Dedifferentiated amniotic fluid mesenchymal stem cell (primary cell): ENCODE data around the gene NOL9.
"Not testable (repeated sequence)": the region's sequence is repeated elsewhere in the genome, so short reads cannot be mapped to it uniquely, and the experiment has no call there.

ENCODE experiments used
- DNase-seq: peaks from one replicate; pipeline ENCODE4 v3.0.0-alpha.2; 2016; ENCODE audit errors: extremely low spot score

Gene NOL9

DNA sequence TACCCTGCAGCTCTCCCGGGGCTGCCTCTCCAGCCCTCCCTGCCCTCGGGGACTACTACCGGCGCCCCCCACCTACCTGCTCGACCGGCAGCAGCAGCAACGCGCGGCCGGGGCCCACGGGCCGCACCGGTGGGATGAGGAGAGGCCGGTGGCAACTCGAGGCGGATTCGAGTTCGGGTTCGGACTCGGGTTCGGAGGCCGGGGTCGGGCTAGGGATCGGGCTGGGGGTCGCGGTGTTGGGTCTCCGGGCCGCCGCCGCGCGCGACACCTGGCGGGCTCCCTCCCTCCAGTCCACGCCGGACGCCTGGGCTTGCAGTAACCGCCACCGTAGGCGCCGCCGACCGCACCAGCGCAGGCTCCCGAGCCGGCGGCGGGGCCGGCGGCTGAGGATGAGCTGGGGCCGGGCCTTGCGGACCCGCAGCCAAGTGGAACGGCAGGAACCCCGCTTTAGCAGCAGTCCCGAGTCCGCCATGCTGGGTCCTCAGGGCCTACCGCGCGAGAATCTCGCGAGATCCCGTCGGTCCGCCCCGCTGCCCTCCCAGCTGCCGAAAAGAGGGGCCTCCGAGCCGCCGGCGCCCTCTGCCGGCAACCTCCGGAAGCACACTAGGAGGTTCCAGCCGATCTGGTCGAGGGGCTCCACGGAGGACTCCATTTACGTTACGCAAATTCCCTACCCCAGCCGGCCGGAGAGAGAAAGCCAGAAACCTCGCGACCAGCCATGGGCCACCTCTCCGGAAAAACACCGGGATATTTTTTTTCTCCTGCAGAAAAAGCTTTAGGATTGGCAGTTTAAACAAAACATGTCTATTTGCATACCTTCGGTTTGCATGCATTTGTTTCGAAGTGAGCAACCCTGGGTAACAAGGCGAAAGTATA is at the start of gene NOL9:
NOL9 (minus strand) TSS at position 483 of the 876 bp plus-strand sequence; CDS start at position 472, 11 bp downstream.
- DNase-seq = peak; percentile 89

DNA sequence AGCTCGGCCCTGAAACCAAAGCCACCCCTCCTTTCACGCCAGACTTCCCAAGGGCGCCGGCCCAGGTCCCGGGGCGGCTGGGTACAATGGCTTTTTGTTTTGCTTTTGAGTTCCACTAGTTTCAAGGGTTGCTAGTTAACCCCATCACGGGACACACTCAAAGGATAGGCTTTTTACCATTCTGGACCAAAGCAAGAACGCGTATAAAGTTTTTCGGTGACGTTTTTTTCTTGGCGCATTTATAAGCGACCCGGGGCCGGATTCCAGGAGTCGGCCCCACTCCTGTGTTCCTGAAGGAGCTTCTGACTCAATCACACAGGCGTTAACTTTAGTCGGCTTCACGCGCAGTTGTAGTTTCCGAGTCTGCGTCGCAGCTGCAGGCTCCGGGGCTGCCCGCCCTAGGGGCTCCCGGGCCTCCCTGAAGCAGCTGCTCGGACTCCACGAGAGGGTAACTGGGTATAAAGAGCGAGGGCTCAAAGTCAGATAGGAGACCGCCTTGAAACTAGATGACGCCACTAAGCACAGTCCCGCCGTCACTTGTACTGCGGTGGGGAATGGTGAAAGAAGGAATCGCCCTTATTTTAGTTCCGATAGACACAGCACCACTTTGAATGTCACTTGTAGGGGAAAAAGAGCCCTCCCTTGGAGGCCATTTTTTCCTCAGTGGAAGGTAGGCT is 49.1 kb upstream of the NOL9 start:
- DNase-seq = no peak

DNA sequence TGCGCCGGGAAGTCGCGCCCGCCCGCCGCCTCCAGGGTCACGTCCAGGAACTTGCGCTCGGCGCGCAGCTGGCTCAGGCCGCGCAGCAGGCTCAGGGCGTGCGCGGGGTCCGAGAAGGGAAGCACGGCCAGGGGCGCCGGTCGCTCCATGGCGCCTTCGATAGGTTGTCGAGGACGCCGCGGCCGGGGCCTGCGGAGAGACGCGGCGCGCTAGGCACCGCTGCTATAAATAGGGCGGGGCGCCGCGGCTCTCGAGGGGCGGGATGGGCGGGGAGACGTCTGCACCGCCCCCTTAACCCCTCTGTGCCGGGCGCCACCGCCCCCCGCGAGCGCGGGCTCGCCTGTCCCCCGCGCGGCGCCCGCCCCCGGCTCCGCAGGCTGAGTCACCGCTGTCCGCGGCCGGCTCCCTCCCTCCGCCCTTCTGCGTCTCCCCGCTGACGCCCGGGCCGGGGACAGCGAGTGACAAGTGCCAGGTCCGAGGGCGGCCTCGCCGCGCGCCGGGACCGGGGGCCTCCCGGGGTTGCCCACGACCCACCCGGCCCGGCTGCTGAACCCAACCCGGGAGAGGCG is 48.4 kb upstream of the NOL9 start, which contains the start of gene KLHL21:
KLHL21 (minus strand) TSS at position 201 of the 569 bp plus-strand sequence; CDS start at position 149, 52 bp downstream.
- DNase-seq = peak; percentile 69

DNA sequence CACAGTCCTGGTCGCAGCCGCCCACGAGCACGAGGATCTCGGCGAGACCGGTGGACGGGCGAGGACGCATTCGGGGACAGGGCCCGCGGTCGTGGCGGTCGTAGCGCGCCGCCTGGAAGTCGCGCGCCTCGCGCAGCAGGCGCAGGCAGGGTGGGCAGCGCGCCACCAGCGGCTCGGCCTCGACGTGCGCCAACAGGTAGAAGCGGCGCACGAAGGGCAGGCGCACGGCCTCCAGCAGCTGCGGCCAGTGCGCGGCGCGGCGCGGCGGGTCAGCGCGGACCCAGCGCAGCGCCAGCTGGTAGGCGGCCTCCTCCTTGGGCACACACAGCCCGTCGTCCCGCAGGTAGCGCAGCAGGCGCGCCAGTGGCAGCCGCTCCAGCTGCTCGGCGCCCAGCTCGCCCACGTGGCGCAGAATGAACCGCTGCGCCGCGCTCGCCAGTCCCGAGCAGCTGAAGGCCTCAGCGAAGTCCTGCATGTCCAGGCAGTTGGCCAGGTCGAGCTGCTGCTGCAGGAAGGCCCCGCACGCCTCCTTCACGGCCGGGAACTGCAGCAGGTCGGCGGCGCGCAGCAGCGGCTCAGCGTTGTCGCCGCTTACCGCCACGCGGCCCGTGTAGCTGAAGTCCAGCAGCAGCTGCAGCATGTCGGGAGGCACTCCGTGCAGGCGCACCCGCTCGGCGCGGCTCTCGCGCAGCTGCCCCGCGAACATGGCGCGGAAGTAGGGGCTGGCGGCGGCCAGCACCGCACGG is 47.8 kb upstream of the NOL9 start:
- no peak for DNase-seq

DNA sequence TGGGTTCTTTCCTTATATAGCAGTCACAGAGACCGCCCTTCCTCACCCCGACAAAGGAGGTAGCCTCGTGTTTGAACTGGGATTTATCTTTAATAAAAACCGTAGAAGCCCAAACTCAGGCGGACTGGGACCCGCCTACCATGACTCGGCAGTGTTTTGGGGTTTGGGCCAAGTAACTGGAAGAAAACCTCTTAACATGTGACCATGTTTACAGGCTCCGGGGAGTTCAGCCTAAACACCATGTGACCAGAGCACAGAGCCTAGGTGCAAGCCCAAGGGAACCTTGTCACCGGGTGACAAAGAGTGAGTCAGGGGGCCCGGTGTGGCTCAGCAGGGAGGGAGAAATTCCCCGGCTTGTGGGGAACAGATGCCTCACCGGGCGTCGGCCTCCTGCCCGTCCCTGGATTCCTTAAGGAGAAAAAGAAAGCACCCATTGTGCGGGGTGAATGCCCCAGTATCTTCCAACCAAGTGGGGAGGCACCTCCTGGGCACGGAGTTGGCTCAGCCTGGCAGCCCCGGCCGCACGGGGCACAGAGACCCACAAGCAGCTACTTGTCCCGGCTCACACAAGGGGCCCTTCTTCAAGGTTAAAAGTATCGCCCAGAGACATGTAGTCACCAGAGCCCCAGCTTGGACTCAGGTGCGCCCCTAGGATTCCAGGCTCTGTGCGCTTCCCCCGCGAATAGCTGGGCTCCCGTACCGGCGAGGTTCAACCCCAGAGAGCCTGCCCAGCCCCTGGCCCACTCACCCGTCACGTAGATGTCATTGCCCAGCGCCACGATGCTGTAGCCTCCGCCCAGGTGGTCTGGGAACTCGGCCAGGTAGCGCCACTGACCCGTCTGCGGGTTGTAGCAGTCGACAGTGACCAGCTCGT is 47.0 kb upstream of the NOL9 start:
- peak; percentile 88 for DNase-seq

DNA sequence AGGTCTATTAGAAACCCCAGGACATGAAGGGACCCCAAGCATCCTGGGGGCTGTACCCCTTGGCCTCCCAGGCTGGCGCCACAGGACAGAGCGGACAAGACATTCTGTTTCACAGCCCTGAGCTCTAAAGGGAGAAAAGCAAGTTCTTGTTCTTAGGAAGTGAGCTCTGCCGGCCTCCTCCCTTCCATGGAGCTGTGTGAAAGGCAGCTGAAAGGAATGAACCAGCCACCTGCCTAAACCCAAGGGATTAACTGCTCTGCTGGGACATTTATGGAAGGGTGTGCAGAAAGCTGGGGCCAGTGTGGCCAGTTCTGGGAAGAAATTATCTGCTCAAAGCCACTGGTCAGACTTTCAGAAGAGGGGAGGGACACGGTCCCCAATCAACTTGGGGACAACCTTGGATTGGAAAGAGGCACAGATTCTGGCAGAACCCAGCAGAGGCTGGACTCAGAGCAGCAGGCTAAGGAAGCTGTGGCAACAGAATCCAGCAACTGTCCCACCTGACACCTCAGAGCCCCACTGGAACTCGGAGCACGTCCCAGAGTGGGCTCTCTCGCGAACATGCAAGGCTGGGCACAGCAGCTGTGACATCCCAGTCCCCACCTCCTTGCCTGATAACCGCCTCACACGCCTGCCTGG is 46.2 kb upstream of the NOL9 start:
- no peak for DNase-seq

DNA sequence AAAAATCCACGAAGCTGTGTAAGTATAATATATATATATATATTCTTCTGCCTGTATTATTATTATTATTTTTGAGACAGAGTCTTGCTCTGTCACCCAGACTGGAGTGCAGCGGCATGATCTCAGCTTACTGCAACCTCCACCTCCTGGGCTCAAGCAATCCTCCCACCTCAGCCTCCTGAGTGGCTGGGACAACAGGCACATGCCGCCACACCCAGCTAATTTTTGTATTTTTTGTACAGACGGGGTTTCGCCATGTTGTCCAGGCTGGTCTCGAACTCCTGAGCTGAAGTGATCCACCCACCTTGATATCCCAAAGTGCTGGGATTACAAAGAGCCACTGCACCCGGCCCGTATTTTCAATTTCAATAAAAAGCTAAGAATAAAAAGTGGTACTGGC is 45.7 kb upstream of the NOL9 start:
- DNase-seq = not testable (repeated sequence)

DNA sequence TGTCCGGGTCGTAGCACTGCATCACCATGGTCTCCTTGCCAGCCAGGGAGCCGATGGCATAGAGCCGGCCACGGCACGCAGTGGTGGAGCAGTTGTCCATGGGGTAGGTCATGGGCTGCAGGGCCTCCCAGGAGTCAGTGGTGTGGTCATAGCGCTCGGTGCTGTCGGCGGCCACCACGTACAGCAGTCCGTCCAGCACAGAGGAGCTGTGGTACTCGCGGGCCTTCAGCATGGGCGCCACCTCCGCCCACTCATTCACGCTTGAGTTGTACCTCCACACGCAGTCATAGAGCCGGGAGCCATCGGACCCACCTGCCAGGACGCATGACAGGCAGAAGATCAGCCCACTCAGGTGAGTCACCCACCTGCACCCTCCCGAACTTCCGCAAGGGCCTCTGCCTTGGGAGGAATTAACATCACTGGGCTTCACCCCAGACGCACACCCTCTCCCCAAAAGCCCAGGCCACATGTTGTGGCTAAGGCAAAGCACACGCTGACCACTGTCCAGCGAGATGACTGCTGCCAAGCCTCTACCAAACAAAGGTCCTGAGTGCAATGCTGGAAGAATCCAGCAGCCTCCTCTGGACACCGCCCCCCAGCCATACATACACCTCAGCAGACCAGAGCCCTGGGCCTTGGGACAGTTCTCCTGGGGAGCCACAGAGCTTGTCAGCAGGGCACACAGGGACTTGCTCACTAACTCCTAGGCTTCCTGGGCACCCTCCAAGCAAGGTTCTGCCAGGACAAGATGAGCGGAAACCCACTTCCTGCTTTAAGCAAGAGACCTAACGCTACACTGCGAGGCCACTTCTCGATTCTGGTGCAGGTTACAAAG is 45.0 kb upstream of the NOL9 start:
- DNase-seq = no peak

DNA sequence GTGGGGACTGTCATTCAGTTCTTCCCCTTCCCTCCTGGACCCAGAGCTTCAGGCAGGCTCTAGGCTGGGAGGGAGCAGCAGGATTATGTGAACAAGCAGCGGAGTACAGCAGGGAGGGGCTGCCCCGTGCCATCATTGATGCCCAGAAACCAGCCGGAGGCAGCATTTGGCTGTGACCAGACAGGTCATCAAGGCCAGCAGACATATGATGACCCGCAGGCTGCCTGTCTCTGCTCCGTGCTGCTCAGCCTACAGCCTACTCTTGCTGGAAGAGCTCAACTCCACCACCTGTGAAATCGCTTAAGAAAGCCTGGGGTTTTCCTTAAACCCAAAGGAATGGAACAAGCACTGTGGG is 43.4 kb upstream of the NOL9 start:
- no peak for DNase-seq

DNA sequence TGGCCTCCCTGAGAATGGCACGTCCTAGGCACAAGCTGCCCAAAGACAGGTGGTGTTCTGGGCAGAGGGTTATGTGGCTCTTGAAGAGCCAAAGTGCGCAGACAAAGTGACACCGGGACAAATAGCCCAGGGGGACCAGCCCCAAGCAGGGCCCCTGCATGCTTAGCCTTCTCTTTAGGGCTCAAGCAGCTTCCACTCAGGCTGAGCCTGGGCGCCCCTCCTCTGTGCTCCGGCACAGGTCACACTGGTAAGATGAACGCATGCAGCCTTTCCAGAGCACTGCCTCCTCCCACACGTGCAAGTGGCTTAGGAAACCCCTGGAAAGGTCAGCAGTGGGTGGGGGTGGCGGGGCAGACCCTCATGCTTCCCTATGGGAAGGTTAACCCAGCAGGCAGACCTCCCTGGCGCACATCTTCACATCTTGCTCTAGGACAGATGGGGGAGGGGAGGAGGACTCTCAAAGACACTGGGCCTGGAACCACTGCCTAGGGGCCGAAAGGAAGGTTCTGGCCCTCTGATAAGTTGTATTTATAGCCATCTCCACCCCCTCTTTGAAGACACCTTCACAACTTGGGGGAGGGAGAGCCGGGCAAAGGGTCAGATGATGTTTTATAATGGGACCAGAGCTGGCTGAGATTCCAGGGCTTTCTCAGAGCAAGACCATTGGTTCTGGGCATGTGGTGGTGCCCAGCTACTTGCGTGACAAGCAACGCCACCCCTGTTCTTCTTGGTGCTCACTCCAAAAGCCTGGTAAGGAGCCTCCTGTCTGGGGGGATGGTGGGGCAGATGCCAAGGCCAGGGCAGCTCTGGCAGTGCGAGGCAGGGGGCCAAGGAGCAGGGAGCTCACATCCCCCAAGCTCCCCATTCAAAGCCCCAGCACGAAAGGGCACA is 42.8 kb upstream of the NOL9 start:
- DNase-seq = no peak

DNA sequence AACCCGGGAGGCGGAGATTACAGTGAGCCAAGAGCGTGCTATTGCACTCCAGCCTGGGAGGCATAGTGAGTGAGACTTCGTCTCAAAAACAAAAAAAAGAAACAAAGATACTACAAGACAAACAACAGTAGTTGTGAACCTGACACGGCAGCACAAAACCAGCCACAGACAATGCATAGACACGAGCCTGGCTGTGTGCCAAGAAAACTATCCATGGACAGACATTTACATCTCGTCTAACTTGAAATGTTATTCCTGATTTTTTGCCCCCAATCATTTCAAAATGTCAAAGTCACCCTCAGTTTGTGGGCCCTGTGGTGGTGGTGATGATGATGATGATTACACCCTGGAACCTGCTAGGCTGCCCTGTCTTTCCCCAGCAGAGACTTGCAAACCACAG is 42.0 kb upstream of the NOL9 start:
- no peak for DNase-seq

DNA sequence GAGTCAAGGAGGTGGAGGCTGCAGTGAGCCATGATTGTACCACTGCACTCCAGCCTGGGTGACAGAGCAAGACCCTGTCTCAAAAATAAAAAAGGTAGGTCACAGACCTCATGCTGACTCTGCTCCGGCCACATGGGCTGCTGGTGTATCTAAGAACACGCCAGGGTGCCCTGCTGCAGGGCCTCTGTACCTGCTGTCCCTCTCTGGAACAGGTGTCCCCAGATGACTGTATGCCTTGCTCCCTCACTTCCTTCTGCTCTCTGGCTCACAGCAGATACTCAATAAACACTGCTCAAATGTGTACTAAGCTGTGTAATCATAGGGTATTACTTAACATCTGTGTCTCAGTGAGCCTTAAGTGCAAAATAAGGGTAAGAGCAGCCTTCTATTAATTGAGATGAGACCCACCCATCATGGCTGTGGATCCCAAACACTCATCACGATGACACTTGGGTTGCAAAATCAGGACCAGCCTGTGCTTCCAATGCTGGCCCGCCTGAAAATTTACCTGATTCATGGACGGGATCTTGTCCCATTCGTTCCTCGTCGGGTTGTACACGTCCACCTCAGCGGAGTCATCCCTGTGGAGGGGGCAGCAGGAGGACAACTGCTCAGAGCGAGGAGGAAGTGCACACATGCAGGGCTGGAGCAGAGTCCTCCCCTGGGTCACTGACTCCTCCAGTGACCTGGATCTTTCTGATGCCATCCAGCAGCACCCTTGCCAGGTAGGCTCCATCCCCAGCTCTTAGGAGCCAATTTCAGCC is 40.8 kb upstream of the NOL9 start:
- no peak for DNase-seq

DNA sequence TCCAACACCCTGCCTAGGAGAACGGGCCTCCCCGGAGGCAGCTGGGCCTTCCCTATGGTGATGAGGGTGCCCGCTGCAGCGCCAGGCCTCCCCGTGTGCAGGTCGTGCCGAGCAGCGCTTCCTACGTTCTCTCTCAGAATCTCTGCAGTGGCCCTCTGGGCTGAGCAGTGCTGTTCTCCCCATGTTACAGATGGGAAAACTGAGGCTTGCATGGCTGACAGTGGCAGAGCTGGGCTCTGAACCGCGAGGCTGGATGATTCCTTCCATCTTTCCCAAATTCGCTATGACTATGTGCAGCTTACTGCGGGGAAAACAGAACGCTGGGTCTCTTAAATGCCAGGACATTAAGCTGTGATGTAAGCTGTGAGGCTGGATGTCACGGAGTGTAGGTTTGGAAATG is 39.5 kb upstream of the NOL9 start:
- no peak for DNase-seq

DNA sequence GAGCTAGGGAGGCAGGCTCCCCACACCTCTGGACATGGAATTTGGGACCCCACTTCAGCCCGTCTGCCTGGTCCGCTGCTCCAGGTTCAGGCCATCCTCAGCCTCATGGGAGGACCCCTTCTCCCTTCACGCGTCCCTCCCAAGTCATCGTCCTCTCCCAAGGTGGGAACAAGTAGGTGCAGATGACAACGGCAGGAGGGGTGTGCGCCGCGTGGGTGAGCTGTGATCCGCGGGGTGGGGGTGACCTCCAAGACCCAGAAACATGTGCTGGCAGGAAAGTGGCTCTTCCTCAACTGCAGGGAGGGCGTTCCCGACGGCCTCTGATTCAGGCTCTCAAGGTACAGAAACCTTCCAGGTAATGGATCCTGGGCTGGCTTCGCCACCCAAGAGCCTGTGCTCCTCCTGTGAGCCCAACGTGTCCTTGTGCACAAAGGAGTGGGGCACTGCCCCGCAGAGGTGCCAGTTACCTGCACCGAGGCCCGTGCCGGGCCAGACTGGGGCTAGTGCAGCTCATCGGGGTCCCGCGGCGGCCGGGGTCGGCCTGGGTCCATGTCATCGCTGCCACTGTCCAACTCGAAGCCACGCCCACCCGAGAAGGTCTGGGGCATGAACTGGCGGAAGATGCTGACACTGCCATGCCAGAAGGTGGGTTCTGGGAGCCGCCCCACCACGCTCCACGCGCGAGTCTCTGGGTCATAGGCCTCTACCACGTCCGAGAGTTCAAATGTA is 38.7 kb upstream of the NOL9 start:
- DNase-seq = no peak

DNA sequence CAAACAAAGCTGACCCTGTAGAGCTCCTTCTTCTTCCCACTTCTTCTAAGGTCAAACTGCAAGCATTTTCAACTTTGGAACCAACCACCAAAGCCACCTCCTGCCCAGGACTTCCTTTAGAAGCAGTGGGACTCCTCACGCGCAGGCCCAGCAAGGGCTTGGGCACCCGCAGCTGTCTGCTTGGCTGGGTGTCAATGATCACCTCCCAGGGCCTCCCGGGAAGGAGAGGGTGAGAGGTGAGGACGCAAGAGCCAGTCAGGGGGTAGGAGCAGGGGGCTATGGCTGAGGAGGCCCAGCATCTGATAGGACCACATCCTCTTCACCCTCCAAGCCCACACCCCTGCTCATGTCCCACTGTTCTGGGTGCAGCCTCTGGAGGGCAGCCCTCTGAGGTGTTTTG is 38.1 kb upstream of the NOL9 start:
- DNase-seq = no peak

DNA sequence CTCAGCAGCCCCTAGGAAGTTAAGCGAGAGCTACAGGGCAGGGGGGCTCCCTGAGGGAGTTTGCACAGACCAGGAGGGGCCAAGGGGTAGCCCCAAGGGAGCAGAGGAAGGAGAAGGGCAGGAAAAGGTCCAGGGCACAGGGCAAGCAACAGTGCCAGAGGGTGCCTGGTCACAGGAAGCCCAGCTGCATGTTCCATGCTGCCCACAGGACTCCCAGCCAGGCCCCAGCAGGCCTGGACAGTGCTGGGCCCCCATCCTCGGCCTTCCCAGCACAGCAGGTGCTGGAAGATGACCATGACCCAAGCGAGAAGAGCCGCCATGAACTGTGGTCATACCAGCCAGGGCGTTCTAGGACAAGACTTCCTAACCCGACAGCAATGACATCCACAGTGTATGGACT is 37.3 kb upstream of the NOL9 start:
- DNase-seq = no peak

DNA sequence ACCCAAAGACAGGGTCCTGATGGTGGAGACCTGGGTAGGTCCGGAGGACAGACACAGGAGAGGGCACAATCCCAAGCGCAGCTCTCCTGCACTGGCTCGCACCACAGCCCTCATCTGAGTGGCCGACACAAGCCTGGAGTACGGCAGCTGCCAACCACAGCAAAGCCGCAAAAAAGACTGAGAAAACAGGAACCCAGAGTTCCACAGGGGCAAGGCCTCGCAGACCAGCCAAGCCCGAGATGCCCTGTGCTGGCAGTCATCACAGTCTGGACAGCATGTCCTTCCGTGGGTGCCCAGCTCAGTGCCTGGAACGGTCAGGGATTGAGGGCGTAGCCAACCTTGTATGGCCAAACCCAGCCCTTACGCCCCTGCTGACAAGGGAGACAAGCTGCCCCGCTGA is 36.9 kb upstream of the NOL9 start:
- no peak for DNase-seq
